GM15510 (cell line): ENCODE data around the gene HDAC7.

ENCODE experiments used
- POLR2A ChIP-seq: IDR thresholded peaks from 3 replicates; pipeline ENCODE4 v1.6.1; 2011; ENCODE audit warnings: borderline replicate concordance; ENCODE audit not compliant: insufficient read length; ENCODE audit errors: extremely low read depth

Gene HDAC7

DNA sequence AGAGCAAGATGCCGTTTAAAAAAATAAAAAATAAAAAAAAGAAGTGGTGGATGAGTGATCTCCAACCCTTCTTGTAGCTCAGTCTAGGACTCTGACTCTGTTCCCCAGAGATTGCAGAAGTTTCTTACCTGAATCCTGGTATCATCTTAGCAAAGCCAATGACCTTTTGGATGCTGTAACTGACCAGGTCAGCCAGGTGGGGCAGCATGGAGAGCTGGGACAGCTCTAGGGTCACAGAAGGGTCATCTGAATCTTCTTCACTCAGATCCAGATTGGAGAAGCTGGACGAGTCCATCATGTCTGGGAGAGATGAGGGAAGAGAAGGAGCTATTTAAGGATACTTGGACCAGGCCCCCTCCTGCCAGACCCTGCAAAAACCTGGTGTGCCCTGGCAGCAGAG lies 35.8 kb upstream of the HDAC7 start:
- TF ChIP-seq POLR2A: no peak

DNA sequence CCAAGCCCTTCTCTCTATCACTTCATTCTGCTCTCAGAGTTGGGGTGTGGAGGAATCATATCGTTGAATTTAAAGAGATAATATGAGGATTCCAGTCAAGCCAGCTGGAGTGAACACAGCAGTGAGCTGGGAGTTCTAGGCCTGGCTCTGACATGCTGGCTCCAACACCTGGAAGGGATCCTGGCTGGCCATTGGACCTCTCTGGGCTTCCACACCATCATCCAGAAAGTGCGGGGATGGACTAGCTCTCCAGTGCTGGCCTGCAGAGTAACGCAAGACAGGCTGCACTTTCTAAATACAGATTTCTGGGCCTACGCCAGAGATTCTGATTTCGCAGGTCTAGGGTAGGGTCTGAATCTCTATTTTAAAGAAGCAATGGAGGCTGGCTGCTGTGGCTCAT lies 34.8 kb upstream of the HDAC7 start:
- TF ChIP-seq POLR2A: no peak

DNA sequence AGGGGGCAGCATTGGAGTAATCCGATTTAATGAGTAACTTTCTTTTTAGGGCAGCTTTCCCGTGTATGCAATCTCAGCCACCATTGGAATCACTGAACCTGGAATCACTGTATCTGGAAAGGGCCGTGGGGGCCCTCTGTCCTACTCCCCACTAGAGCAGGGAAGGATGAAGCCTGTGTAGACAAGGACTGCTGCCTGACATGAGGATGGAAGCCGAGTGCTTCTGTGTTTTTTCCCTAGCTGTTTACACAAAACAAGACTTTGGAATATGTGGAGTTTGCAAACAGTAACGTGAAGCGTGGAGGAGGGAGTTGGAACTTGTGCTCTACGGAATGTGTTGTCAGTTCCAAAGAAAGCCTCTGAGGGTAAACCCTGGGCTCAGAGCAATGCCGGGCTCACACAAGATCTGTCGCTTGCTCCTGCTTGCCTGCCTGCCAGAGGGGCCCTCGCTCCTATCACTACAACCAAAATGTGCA lies 32.4 kb upstream of the HDAC7 start:
- no peak for TF ChIP-seq POLR2A

DNA sequence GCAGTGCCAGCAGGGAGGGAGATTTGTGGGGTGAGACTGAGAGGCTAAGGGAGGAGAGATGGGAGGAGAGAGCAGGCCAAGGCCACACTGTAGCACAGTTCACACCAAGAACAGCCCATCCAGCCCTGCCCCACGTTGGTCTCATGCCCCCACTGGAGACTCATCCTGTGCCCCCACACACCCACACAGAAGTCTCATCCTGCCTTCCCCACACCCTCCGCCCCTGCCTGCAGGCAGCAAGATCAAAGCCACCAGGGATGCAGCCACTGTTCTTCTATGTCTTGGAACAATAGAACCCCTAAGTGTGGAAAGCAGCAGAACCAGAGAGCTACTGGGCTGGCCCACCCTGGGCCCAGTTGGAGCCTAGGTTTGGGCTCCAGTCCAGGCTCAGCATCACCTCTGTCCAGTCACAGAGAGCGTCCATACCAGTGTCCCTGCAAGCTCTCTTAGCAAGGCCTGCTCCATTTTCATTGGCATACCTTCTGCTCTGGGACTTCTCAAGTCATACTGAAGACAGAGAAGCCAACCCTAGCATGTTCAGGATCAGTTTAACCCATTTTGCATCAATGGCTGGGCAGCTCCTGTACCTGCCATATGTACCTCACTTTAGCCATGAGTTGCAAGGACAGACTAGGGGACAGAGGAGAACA lies 31.7 kb upstream of the HDAC7 start:
- TF ChIP-seq POLR2A: no peak

DNA sequence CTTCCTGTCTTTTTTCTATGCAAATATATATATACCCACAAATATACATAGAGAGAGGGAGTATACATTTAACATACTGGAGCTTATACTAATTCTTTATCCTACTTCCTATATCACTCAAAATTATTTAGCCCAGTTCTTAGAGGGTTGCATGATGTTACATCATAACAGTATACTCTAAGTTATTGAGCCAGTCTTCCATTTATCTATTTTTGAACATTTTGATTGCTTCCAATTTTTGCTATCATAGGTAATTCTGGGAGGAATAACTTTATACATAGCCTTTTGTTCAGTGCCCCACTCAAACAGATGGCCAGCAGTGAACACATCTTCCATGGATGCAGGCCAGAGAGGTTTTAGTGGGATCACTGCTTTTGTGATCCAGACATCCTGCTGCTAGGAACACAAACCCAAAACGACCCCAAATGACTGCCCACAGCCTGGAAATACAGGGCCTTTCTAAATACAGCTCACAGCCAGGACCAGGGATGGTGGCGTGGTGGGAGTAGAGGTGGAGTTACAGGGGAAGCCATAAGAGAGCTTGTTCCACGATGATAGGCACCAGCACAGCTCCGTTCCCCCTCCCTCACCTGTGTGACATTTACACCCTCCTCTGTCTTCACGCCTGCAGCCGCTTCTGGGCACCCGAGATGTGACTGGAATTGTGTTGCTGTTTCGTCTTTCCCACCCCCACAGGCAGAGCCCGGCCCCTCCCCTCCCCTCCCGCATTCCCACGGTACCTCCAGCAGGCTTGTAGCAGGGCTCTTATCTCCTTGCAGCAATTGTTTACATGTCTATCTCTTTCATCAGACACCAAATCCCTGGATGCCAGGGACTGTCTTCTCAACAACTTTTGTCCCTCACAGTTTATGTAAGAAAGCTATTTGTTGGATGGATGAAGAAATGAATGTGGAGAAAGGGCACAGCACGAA lies 30.7 kb upstream of the HDAC7 start:
- TF ChIP-seq POLR2A: no peak

DNA sequence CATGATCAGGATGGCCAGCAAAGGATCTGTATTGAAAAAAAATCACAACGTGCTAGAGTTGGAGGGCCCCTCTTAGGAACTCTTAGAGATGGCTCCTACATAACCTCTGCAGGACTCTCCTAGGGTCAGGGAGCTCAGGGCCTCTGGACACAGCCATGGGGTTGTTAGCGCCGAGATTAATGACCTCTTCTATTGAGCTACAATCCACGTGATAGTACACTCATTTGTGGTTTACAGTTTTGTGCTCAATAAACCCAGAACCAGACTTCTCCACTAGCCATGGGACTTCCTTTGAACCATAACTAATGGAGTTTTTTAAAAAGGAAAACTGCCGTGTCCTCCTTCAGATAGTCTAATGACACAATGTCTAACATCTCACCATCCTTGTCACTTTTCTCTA lies 29.6 kb upstream of the HDAC7 start:
- no peak for TF ChIP-seq POLR2A

DNA sequence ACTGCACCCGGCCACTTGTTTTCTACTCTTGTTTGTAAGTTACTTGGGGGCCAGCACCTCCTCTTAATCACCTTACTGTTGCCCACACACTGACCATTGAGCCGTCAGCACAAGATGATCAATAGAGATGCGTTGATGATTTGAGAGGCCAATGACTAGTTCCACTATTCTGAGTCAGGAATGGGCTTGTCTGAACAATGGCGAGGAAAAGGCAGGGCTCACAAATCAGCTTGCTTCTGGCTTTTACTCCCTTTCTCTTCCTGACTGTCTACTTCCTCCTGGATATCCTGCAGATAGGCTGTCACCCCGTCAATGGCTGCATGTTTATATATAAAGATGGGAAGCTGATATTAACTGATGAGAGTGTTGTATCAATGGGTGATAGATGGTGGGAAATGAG lies 29.1 kb upstream of the HDAC7 start:
- TF ChIP-seq POLR2A: no peak

DNA sequence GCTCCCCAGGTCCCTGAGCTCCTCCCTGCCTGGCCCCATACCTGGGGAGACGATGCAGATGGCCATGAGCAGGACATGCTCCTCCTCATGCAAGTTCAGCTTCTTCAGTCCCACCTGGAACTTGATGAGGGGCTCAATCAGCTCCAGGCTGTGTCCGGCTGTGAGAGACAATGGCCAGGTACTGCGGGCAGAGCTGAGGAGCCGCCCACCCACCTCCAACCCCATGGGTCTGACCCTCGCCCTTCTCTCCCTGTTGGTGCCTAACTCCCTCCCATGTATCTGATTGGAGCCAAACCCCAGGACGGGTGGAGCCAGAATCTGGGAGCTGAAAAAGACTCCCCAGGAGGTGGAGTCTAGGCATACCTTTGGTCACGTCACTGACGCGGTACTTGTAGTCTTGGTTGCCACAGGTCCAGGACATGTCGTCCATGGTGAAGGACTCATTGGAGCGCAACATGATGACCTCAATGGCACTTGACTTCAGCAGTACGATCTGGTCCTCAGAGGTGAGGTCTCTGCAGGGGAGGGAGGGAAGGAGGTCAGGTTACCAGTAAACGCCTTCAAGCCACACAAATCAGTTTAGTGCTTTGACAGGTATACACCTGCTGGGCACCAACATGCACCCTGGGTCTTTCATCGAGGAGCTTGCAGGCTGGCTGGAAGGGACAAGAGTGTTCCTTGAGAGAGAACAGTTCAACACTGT lies 26.7 kb upstream of the HDAC7 start:
- TF ChIP-seq POLR2A: no peak

DNA sequence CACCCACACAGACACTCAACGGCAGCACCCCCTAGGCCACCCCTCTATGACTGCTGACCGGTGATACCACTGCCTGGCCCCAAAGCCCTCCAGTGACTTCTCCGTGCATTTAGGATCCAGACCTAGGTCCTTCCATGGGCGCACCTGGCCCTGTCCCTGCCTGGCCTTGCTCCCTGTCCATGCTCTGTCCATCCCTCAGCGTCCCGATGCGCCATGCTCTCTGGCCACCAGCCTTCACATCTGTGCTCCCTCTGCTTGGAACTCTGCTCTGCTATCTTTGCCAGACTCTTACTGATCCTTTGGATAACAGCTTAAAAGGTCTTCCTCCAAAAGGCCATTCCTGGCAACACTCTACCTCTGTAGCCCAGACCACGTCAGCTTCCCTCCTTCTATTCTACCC lies 25.4 kb upstream of the HDAC7 start:
- no peak for TF ChIP-seq POLR2A

DNA sequence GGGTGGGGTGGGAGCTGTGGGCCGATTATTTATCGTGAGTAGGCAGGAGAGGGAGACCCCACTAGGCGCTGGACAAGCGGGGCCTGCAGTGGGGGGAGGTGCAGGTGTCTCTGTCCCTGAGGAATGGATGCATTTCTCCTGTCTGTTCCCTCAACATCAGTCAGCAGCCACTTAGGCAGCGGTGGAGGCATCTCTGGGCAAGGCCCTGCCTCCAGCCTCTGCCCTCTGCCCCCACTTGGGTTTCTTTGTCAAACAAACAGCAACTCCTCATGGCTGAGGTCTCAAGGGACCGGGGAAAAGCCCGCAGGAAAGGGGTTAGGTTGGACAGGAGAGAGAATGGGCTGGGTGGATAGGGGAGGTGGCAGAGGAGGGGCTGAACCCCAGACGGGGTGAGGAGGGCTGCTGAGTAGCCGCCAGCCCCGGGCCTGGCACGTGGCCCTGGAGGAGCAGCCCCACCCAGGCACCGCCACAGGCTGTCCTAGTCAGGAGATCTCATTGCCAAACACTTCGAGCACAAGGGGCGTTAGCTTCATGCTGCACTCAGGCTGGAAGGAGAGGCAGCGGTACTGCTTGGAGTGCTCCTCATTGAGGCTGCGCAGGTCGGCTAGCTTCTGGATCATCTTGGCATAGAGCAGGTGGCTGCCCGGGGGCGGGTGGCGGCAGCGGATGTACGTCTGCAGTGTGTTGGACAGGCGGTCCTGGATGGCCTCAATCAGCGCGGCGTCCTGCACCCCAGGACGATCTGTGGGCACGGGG lies 24.7 kb upstream of the HDAC7 start:
- no peak for TF ChIP-seq POLR2A

DNA sequence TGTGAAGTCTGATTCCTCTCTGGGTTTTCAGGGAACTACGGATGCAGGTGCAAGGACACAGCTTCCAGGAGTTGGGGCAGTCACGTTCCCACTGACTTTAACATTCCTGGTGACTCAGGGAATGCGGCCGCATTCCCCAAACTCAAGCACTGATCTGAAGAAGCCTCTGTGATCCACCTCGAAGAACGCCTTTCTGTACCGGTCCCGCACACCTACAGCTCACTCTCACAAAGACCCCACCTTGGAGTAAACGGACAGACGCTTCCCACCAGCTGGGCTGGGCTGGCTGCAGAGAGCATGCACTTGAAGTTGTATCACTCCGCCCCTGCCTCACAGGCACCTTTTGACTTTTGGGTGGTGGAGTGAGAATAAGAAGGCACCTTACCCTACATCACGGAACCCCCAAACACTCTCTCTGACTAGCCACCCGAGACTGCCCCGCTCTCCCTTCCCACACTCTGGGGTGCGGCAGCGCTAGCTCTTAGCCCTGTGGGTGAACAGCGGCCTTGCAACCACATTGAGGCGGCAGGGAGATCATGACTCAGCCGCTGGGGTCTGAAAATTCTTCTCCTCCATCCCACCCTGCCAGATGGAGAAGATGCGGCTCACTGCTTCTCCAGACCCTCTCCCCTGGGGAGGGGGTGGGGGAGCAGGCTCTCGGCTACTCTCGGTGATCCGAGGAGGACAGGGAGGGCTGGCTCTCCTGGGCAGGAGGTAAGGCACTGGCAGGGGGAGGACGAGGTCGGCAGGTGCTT lies 23.7 kb upstream of the HDAC7 start:
- TF ChIP-seq POLR2A: no peak

DNA sequence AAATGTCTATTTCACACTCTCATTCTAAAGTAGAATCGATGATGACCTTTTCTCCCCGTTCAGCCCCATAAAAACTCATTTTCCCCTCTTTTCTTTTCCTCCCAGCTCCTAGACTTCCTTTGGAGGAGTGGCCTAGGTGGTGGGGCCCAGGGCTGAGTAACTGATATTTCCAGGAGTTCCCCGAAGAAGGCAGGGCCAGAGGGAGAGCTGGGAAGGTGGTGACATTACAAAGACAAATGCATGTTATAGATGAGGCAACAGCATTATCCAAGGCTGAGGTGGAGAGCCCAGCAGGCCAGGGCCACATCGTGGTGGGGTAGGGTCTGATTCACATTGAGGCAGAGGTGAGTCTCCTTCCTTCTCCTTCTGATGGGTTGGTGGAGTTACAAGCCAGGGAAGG lies 22.2 kb upstream of the HDAC7 start:
- TF ChIP-seq POLR2A: no peak

DNA sequence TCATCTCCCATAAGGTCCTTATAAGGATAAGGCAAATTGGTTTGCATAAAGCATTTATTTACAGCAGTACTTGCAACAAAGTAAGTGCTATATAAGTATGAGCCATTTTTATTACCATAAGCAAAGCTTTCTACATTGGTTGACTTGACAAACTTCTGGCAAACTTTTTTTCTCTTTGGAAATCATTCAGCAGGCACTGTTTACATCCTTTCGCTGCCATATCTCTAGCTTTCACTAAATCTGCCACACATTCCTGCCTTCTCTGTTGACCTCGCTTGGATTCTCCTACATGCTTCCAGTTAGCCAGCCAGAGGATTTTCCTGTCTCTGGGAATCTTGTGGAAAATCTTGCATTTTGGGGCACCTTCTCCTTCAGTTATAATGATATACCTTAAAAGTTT lies 21.8 kb upstream of the HDAC7 start:
- no peak for TF ChIP-seq POLR2A

DNA sequence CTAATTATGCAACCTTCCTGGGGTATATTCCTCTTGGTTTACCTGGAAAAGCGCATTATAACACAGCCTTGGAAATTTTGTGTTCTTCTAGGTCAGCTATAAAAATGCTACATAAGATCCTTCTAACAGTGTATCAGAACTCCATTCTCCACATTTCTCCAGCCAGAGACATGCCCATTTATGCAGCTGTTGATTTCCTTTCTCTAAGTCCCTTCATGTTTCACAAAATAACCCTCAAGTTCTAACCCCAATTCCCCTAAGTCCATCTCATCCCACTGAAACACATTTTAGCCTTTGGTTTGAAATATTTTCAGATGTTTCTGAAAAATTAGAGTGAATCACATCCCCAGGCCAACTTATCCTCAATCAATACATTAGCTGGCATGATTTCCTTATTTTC lies 20.9 kb upstream of the HDAC7 start:
- no peak for TF ChIP-seq POLR2A
